MCF 10A (cell line): ENCODE measurements around the gene NDUFB7. TPM values are rescaled to one million over a fixed set of nuclear protein-coding genes. Genes with fewer than 3 reads are reported as not detected.

Experiments used
- BruUV-seq: library from RNA; stranded (reverse); fragments of 400-500 nt; replicated peaks from 2 replicates; lab custom pipeline; 2021; lab: Mats Ljungman, UMichigan
- CTCF ChIA-PET: fragments of 300-600 bp; sonication (Branson Sonifier 250); formaldehyde crosslinking; extraction: SDS; loops from one replicate; lab custom pipeline; 2021; ENCODE audit warnings: antibody characterized with exemption, inconsistent platforms; lab: Yijun Ruan, JAX
- POLR2A ChIA-PET: fragments of 300-600, 350-650 bp; sonication (Branson Sonifier 250); formaldehyde crosslinking; extraction: SDS; loops from one replicate; lab custom pipeline; 2020; ENCODE audit warnings: antibody characterized with exemption, inconsistent platforms; lab: Yijun Ruan, JAX
- DNase-seq: peaks from one replicate; pipeline ENCODE4 v3.0.0-alpha.2; 2018; ENCODE audit not compliant: unreplicated experiment
- H3K27ac Mint-ChIP-seq: one replicate; pipeline ENCODE4 v1.8.0; 2022; ENCODE audit warnings: mild to moderate bottlenecking, low read depth, mixed read lengths; ENCODE audit not compliant: unreplicated experiment
- H3K27me3 Mint-ChIP-seq: one replicate; pipeline ENCODE4 v1.8.0; 2022; ENCODE audit warnings: mixed read lengths; ENCODE audit not compliant: insufficient read depth, unreplicated experiment
- H3K36me3 Mint-ChIP-seq: one replicate; pipeline ENCODE4 v1.8.0; 2022; ENCODE audit warnings: mild to moderate bottlenecking, moderate library complexity, mixed read lengths; ENCODE audit not compliant: insufficient read depth, unreplicated experiment
- H3K4me1 Mint-ChIP-seq: one replicate; pipeline ENCODE4 v1.8.0; 2022; ENCODE audit warnings: mixed read lengths; ENCODE audit not compliant: insufficient read depth, unreplicated experiment
- H3K4me3 Mint-ChIP-seq: one replicate; pipeline ENCODE4 v1.8.0; 2022; ENCODE audit warnings: mild to moderate bottlenecking, moderate library complexity, mixed read lengths; ENCODE audit not compliant: unreplicated experiment
- H3K9me3 Mint-ChIP-seq: one replicate; pipeline ENCODE4 v1.8.0; 2022; ENCODE audit warnings: mixed read lengths; ENCODE audit not compliant: unreplicated experiment
- intact Hi-C: fragments of 100-400 bp; cut with micrococcal nuclease; formaldehyde crosslinking; loops from 2 replicates; pipeline ENCODE4 v1.14.1; 2022
- total RNA-seq: library from RNA; stranded (reverse); gene quantifications from 2 replicates; pipeline ENCODE4 v1.2.3, GENCODE V29; 2022
- TF ChIP-seq, protein P1 (sequence below): fragments of 200-600 bp; IDR thresholded peaks from one replicate; pipeline ENCODE4 v1.8.0; 2022; ENCODE audit warnings: antibody characterized with exemption, mild to moderate bottlenecking; ENCODE audit not compliant: unreplicated experiment

Gene NDUFB7
- total RNA-seq, 1 experiment from 2014 or later, result 153 TPM

DNA sequence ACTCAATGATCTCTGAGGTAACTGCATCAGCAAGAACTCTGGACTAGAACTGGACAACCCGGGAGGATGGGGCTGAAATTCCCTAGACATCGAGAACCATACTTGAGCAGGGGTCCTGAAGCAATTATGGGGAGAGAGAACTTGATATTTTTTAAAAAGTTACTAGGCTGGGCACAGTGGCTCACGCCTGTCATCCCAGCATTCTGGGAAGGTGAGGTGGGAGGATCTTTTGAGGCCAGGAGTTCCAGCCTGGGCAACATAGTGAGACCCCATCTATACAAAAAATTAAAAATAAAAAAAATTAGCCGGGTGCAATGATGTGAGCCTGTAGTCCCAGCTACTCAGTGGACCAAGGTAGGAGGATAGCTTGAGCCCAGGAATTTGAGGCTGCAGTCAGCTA lies 51.3 kb downstream of the NDUFB7 start:
- ChIA-PET CTCF (interaction anchor here (0.7 to 7.9 kb wide), 4 partner anchors 9 to 33 kb away, joined by 3 to 53 read pairs (median 5); no protein-coding TSS in a partner anchor), POLR2A (interaction anchor here (0.6 to 1.4 kb wide), 3 partner anchors 9 to 1785 kb away, joined by 3 to 5 read pairs (median 3); partner anchors contain the start of gene GIPC1)
- H3K4me3 Mint-ChIP-seq, result no peak overlapping the region
- TF ChIP-seq, protein P1, sequence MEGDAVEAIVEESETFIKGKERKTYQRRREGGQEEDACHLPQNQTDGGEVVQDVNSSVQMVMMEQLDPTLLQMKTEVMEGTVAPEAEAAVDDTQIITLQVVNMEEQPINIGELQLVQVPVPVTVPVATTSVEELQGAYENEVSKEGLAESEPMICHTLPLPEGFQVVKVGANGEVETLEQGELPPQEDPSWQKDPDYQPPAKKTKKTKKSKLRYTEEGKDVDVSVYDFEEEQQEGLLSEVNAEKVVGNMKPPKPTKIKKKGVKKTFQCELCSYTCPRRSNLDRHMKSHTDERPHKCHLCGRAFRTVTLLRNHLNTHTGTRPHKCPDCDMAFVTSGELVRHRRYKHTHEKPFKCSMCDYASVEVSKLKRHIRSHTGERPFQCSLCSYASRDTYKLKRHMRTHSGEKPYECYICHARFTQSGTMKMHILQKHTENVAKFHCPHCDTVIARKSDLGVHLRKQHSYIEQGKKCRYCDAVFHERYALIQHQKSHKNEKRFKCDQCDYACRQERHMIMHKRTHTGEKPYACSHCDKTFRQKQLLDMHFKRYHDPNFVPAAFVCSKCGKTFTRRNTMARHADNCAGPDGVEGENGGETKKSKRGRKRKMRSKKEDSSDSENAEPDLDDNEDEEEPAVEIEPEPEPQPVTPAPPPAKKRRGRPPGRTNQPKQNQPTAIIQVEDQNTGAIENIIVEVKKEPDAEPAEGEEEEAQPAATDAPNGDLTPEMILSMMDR, result no peak
- intact Hi-C loops, result no loop called here
- peaks cover 21% of the 10 kb centered on the region for H3K4me1 Mint-ChIP-seq
- no peak overlapping the region for H3K27ac Mint-ChIP-seq
- BruUV-seq, result no TSS peak
- no peak for DNase-seq
- H3K9me3 Mint-ChIP-seq, result no peaks in the 10 kb centered on the region
- no peaks in the 10 kb centered on the region for H3K27me3 Mint-ChIP-seq
- peaks cover 32% of the 10 kb centered on the region for H3K36me3 Mint-ChIP-seq

DNA sequence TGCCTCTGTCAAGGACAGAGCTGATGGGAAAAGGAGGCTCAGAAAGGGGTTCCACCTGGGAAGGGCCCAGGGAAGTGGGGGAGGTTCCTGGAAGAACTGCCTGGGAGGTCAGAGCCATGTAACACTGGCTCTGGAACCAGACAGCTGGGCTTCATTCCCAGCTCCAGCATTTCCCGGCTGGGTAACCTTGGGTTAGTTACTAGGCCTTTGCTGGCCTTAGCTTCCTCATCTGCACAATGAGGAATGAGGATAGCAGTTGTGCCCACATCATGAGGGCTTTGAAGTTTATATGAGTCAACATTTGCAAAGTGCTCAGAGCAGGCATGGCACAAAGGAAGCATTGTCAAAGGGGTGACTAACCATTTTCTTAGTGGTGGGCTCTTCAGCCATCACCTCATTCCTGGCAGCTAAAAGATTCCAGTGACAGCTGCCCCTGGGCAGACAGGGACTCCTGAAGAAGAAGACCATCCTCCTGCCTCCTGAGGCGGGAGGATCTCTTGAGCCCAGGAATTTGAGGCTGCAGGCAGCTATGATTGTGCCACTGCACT lies 51.9 kb downstream of the NDUFB7 start:
- no peaks in the 10 kb centered on the region for H3K9me3 Mint-ChIP-seq

DNA sequence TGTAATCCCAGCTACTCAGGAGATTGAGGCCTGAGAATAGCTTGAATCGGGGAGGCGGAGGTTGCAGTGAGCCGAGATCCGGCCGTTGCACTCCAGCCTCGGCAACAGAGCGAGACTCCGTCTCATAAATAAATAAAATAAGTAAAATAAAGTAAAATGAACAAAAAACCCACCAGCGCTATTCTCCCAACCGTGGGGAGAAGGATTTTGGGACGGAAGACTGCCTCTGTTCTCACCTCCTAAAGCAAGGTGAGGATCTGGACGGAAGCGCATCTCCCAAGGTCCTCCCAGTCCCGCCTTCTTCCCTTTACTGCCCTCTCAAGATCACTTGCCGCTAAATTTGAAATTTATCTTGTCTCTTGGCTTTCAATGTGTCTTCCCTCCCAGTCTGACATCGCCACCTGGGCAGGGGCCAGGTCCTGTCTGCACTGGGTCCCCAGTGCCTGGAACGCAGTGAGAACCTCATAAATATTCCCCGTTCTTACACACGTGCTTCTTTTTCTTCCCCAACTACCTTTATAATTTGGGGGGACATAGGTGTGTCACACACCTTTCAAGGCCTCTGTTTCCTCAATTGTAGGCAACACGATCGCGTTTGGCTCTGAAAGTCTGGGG lies 52.5 kb downstream of the NDUFB7 start:
- intact Hi-C loops, result no loop called here
- Mint-ChIP-seq H3K4me3 (peak overlapping the region; percentile 57), H3K9me3 (no peaks in the 10 kb centered on the region), H3K4me1 (peaks cover 23% of the 10 kb centered on the region), H3K27me3 (no peaks in the 10 kb centered on the region), H3K36me3 (peaks cover 44% of the 10 kb centered on the region), H3K27ac (peak overlapping the region; percentile 97)
- CTCF ChIA-PET, result interaction anchor here (0.8 to 7.9 kb wide), 2 partner anchors 8 to 14 kb away, joined by 3 to 53 read pairs; no protein-coding TSS in a partner anchor
- POLR2A ChIA-PET, result interaction anchor here (0.5 to 15.7 kb wide), 10 partner anchors 9 to 808 kb away, joined by 3 to 203 read pairs (median 14); partner anchors contain the start of genes DDX39A, GIPC1, NDUFB7 and TECR
- DNase-seq, result no peak
- no TSS peak for BruUV-seq
- TF ChIP-seq, protein P1, result no peak

More for the DNA sequence above, 51.9 kb downstream of the NDUFB7 start:
- H3K27ac Mint-ChIP-seq, result peak overlapping the region; percentile 97
- TF ChIP-seq, protein P1, result no peak
- no peaks in the 10 kb centered on the region for H3K27me3 Mint-ChIP-seq
- H3K4me1 Mint-ChIP-seq, result peaks cover 23% of the 10 kb centered on the region
- no peak for DNase-seq
- BruUV-seq, result no TSS peak
- H3K4me3 Mint-ChIP-seq, result peak overlapping the region; percentile 57
- ChIA-PET CTCF (interaction anchor here (0.5 to 7.9 kb wide), 4 partner anchors 9 to 37 kb away, joined by 3 to 53 read pairs (median 3); partner anchors contain the start of gene GIPC1), POLR2A (interaction anchor here (0.5 to 5.6 kb wide), 7 partner anchors 9 to 1785 kb away, joined by 3 to 153 read pairs (median 5); partner anchors contain the start of genes DDX39A and GIPC1)
- H3K36me3 Mint-ChIP-seq, result peaks cover 38% of the 10 kb centered on the region
- intact Hi-C loops, result no loop called here
